GM19438 (cell line): ENCODE data around the gene EDDM3A.

Experiments
- ATAC-seq: cut with Tn5 transposase; IDR thresholded peaks from one replicate; pipeline ENCODE4 v1.9.1; 2021; ENCODE audit warnings: low read depth; ENCODE audit not compliant: unreplicated experiment

Gene EDDM3A

GRCh38 chr14:20782280-20782890 is 36.7 kb downstream of the EDDM3A start:
- ATAC-seq = no peak

GRCh38 chr14:20787025-20787424 is 41.3 kb downstream of the EDDM3A start:
- ATAC-seq = no peak

GRCh38 chr14:20789230-20789813 is 43.6 kb downstream of the EDDM3A start:
- no peak for ATAC-seq

- ATAC-seq = no peak
Observed at GRCh38 chr14:20790464-20791116, 44.9 kb downstream of the EDDM3A start.

- ATAC-seq = no peak
Observed at GRCh38 chr14:20791187-20791586, 45.5 kb downstream of the EDDM3A start.

- ATAC-seq = no peak
Observed at GRCh38 chr14:20791597-20791996, 45.9 kb downstream of the EDDM3A start.

DNA sequence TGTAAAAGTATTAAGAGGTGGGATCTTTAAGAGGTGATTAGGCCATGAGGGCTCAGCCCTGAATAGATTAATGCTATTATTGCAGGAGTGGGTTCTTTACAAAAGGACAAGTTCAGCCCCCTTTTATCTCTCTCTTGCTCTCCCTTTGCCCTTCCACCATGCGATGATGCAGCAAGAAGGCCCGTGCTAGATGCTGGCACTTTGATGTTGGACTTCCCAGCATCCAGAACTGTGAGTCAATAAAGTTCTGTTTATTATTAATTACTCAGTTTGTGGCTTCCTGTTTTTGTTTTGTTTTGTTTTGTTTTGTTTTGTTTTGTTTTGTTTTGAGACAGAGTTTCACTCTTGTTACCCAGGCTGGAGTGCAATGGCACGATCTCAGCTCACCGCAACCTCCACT is 46.9 kb downstream of the EDDM3A start:
- no peak for ATAC-seq

GRCh38 chr14:20794644-20795369 is 49.1 kb downstream of the EDDM3A start:
- ATAC-seq = no peak

GRCh38 chr14:20797164-20797563 is 51.5 kb downstream of the EDDM3A start:
- ATAC-seq = no peak
